Breast epithelium (tissue), 3 donors: Measurements from ENCODE around the gene GAPDH. TPM values are rescaled to one million over a fixed set of nuclear protein-coding genes. Genes with fewer than 3 reads are reported as not detected.

Experiments used
- total RNA-seq, 3 donors: library from RNA; depleted of rRNA; stranded (reverse); fragments of >200 nt; gene quantifications; one replicate each; pipeline ENCODE4 v1.1.0, GENCODE V29; 2016

Gene GAPDH
- total RNA-seq, 3 donors from 2014 or later = 1,134 to 1,818 (median 1,628) TPM

Other genes starting within 250 kb of the GAPDH start
- gene PLEKHG6, start 223.8 kb upstream of the GAPDH start, total RNA-seq = 10 to 100 TPM; 11.9 to 43.6 (median 42.4) TPM
- 100 to 1,000 TPM; 232 to 256 (median 238) TPM for gene TNFRSF1A, start 192.4 kb upstream of the GAPDH start, total RNA-seq
- gene SCNN1A, start 159.0 kb upstream of the GAPDH start, total RNA-seq = 100 to 1,000 TPM in 1 of 3 donors, 10 to 100 TPM in 1, 1 to 10 TPM in 1; 1.3 to 175 (median 93.7) TPM
- gene LTBR, start 150.4 kb upstream of the GAPDH start, total RNA-seq = 100 to 1,000 TPM in 2 of 3 donors, 10 to 100 TPM in 1; 90.1 to 115 (median 108) TPM
- gene CD27, start 89.6 kb upstream of the GAPDH start, total RNA-seq = 1 to 10 TPM in 2 of 3 donors, under 1 TPM in 1; 0.64 to 4.3 (median 2.6) TPM
- gene TAPBPL, start 82.5 kb upstream of the GAPDH start, total RNA-seq = 10 to 100 TPM; 16.5 to 24.6 (median 22.9) TPM
- gene VAMP1, start 63.8 kb upstream of the GAPDH start, total RNA-seq = 10 to 100 TPM in 2 of 3 donors, 1 to 10 TPM in 1; 8.2 to 12.5 (median 11.1) TPM
- gene MRPL51, start 41.3 kb upstream of the GAPDH start, total RNA-seq = 10 to 100 TPM; 58.5 to 72.1 (median 62.4) TPM
- gene NCAPD2, start 40.4 kb upstream of the GAPDH start, total RNA-seq = 10 to 100 TPM; 21.6 to 66.7 (median 53.9) TPM
- gene IFFO1, start 21.5 kb downstream of the GAPDH start, total RNA-seq = 10 to 100 TPM in 2 of 3 donors, 1 to 10 TPM in 1; 7.2 to 22.4 (median 15.7) TPM
- 10 to 100 TPM; 30.6 to 37.6 (median 31.5) TPM for gene NOP2, start 33.8 kb downstream of the GAPDH start, total RNA-seq
- 100 to 1,000 TPM; 162 to 227 (median 203) TPM for gene CHD4, start 72.9 kb downstream of the GAPDH start, total RNA-seq
- gene LPAR5, start 101.4 kb downstream of the GAPDH start, total RNA-seq = 1 to 10 TPM in 2 of 3 donors, under 1 TPM in 1; 0.98 to 1.8 (median 1.8) TPM
- gene ACRBP, start 112.9 kb downstream of the GAPDH start, total RNA-seq = 1 to 10 TPM in 1 of 3 donors, under 1 TPM in 2; 0.59 to 2.4 (median 0.66) TPM
- 10 to 100 TPM; 51.1 to 74.2 (median 56.3) TPM for gene ING4, start 128.6 kb downstream of the GAPDH start, total RNA-seq
- gene ZNF384, start 154.9 kb downstream of the GAPDH start, total RNA-seq = 10 to 100 TPM; 34.4 to 57.0 (median 49.5) TPM
- gene PIANP, start 166.3 kb downstream of the GAPDH start, total RNA-seq = under 1 TPM in 2 of 3 donors, not detected in 1; 0.29 to 0.33 TPM
- 10 to 100 TPM; 52.1 to 72.2 (median 59.9) TPM for gene COPS7A, start 189.5 kb downstream of the GAPDH start, total RNA-seq
- gene MLF2, start 218.6 kb downstream of the GAPDH start, total RNA-seq = 100 to 1,000 TPM; 130 to 168 (median 159) TPM
- gene PTMS, start 231.8 kb downstream of the GAPDH start, total RNA-seq = 100 to 1,000 TPM in 1 of 3 donors, 10 to 100 TPM in 2; 70.9 to 101 (median 85.8) TPM
- 1 to 10 TPM in 1 of 3 donors, under 1 TPM in 2; 0.44 to 1.3 (median 0.80) TPM for gene LAG3, start 238.0 kb downstream of the GAPDH start, total RNA-seq